H1 (cell line): Measurements from ENCODE around the gene MMP7. TPM values are rescaled to one million over a fixed set of nuclear protein-coding genes. Genes with fewer than 3 reads are reported as not detected.

ENCODE experiments used
- CTCF ChIA-PET: fragments of 300-600 bp; sonication (Branson Sonifier 250); formaldehyde crosslinking; loops from one replicate; lab custom pipeline; 2021; ENCODE audit not compliant: partially characterized antibody; lab: Charles Lee
- POLR2A ChIA-PET: fragments of 300-600 bp; sonication (Branson Sonifier 250); formaldehyde crosslinking; loops from one replicate; lab custom pipeline; 2021; ENCODE audit warnings: inconsistent platforms; ENCODE audit not compliant: partially characterized antibody; lab: Charles Lee
- DNase-seq, 2 experiments: peaks; one replicate each; pipeline versions ENCODE4 v3.0.0 to v3.0.0-alpha.2; 2010 to 2022; ENCODE audit warnings: low spot score in 2 of 2, low read depth in 1 of 2, mixed read lengths in 1 of 2
- FAIRE-seq: peaks from 2 replicates; lab custom pipeline; 2011; peaks lifted over from hg19 to GRCh38; lab: Jason Lieb, UNC
- H2AFZ ChIP-seq: 2 replicates; pipeline ENCODE4 v1.8.1; 2012; ENCODE audit warnings: low read length, inconsistent platforms
- H2AK5ac ChIP-seq: 2 replicates; pipeline ENCODE4 v1.6.1; 2013; ENCODE audit warnings: low read depth, low read length
- H2BK120ac ChIP-seq: replicated peaks from 2 replicates; pipeline ENCODE3; 2013; ENCODE audit warnings: low read depth, low read length, inconsistent platforms
- H2BK12ac ChIP-seq: 2 replicates; pipeline ENCODE4 v1.6.1; 2013; ENCODE audit warnings: low read depth, low read length
- H2BK15ac ChIP-seq: 2 replicates; pipeline ENCODE4 v1.6.1; 2013; ENCODE audit warnings: low read length
- H2BK20ac ChIP-seq: 2 replicates; pipeline ENCODE4 v1.6.1; 2013; ENCODE audit warnings: low read length
- H2BK5ac ChIP-seq: 2 replicates; pipeline ENCODE4 v1.6.1; 2013; ENCODE audit warnings: low read depth, low read length
- H3K14ac ChIP-seq: 2 replicates; pipeline ENCODE4 v1.6.1; 2013; ENCODE audit warnings: inconsistent platforms; ENCODE audit not compliant: insufficient read length
- H3K18ac ChIP-seq: 2 replicates; pipeline ENCODE4 v1.6.1; 2013; ENCODE audit warnings: low read length; ENCODE audit errors: extremely low read depth
- H3K23ac ChIP-seq: 2 replicates; pipeline ENCODE4 v1.6.1; 2013; ENCODE audit warnings: inconsistent platforms; ENCODE audit not compliant: insufficient read length
- H3K23me2 ChIP-seq: 2 replicates; pipeline ENCODE4 v1.6.1; 2013; ENCODE audit warnings: low read depth, low read length
- H3K27ac ChIP-seq: 2 replicates; pipeline ENCODE4 v1.6.1; 2011; ENCODE audit warnings: low read depth, low read length, inconsistent platforms
- H3K27me3 ChIP-seq, 4 experiments: replicated peaks in 1 of 4; 1 replicate in 1 of 4; 2 replicates in 3 of 4; pipeline versions ENCODE4 v1.6.1 to v1.8.1; 2011 to 2013; ENCODE audit warnings: low read length in 3 of 4, mild to moderate bottlenecking in 3 of 4, inconsistent platforms in 2 of 4, mixed read lengths in 2 of 4, moderate library complexity in 1 of 4; ENCODE audit not compliant: control insufficient read depth in 3 of 4, insufficient read depth in 3 of 4; ENCODE audit errors: extremely low read depth in 1 of 4
- H3K36me3 ChIP-seq, 4 experiments: 2 replicates each; pipeline versions ENCODE4 v1.6.1 to v1.8.1; 2011 to 2013; ENCODE audit warnings: mild to moderate bottlenecking in 4 of 4, low read length in 3 of 4, moderate library complexity in 2 of 4, control low read depth in 1 of 4, inconsistent platforms in 1 of 4; ENCODE audit not compliant: insufficient read depth in 4 of 4, control insufficient read depth in 2 of 4
- H3K4ac ChIP-seq: replicated peaks from 2 replicates; pipeline ENCODE3; 2013; ENCODE audit warnings: low read length, low read depth, mixed read lengths, inconsistent platforms; ENCODE audit not compliant: insufficient read length
- H3K4me1 ChIP-seq, 4 experiments: replicated peaks in 1 of 4; 1 replicate in 1 of 4; 2 replicates in 3 of 4; pipeline versions ENCODE4 v1.6.1 to v1.8.1; 2011 to 2013; ENCODE audit warnings: low read length in 3 of 4, inconsistent platforms in 2 of 4, mixed read lengths in 1 of 4; ENCODE audit not compliant: insufficient read depth in 4 of 4, control insufficient read depth in 3 of 4
- H3K4me2 ChIP-seq, 2 experiments: 2 replicates each; pipeline versions ENCODE4 v1.6.1 to v1.8.1; 2011 to 2013; ENCODE audit warnings: low read depth in 2 of 2, low read length in 2 of 2, control low read depth in 1 of 2, inconsistent platforms in 1 of 2, mild to moderate bottlenecking in 1 of 2; ENCODE audit not compliant: insufficient read depth in 1 of 2
- H3K4me3 ChIP-seq, 4 experiments: fragments of 200-600, 300-600 bp in 1 of 4; sonication (generic), shearing (Covaris generic), sonication (Bioruptor Twin) in 1 of 4; 2 replicates each; pipeline versions ENCODE4 v1.5.1 to v1.8.1; 2011 to 2016; ENCODE audit warnings: low read length in 4 of 4, low read depth in 3 of 4, control low read depth in 2 of 4, inconsistent platforms in 2 of 4, mild to moderate bottlenecking in 2 of 4, mixed read lengths in 1 of 4, moderate library complexity in 1 of 4; ENCODE audit not compliant: insufficient read depth in 2 of 4; ENCODE audit errors: extremely low read depth in 1 of 4
- H3K56ac ChIP-seq: replicated peaks from 2 replicates; pipeline ENCODE3; 2013; ENCODE audit warnings: low read depth, mild to moderate bottlenecking, mixed read lengths, low read length, inconsistent platforms; ENCODE audit not compliant: insufficient read length
- H3K79me1 ChIP-seq: 2 replicates; pipeline ENCODE4 v1.6.1; 2013; ENCODE audit warnings: low read depth, low read length, control low read depth
- H3K79me2 ChIP-seq, 2 experiments: 2 replicates each; pipeline versions ENCODE4 v1.6.1 to v1.8.1; 2012 to 2013; ENCODE audit warnings: low read length in 2 of 2, mild to moderate bottlenecking in 2 of 2, inconsistent platforms in 1 of 2; ENCODE audit not compliant: insufficient read depth in 2 of 2, control insufficient read depth in 1 of 2
- H3K9ac ChIP-seq, 4 experiments: replicated peaks in 1 of 4; 1 replicate in 1 of 4; 2 replicates in 3 of 4; pipeline versions ENCODE4 v1.6.1 to v1.8.1; 2011 to 2013; ENCODE audit warnings: low read depth in 3 of 4, low read length in 3 of 4, control low read depth in 2 of 4, mild to moderate bottlenecking in 2 of 4, moderate library complexity in 2 of 4, inconsistent platforms in 1 of 4; ENCODE audit errors: extremely low read depth in 1 of 4
- H3K9me3 ChIP-seq, 2 experiments: 2 replicates each; pipeline versions ENCODE4 v1.6.1 to v1.8.1; 2012 to 2013; ENCODE audit warnings: mild to moderate bottlenecking in 2 of 2, moderate library complexity in 2 of 2, control low read depth in 1 of 2, inconsistent platforms in 1 of 2, low read depth in 1 of 2, low read length in 1 of 2, mixed read lengths in 1 of 2; ENCODE audit not compliant: insufficient read depth in 2 of 2
- H4K20me1 ChIP-seq, 2 experiments: replicated peaks in 1 of 2; 2 replicates each; pipeline versions ENCODE3 to v1.8.1; 2011 to 2013; ENCODE audit warnings: inconsistent platforms in 2 of 2, low read length in 2 of 2, mild to moderate bottlenecking in 1 of 2; ENCODE audit not compliant: insufficient read depth in 2 of 2, control insufficient read depth in 1 of 2
- H4K5ac ChIP-seq: 2 replicates; pipeline ENCODE4 v1.6.1; 2013; ENCODE audit warnings: low read length, low read depth, mixed read lengths, inconsistent platforms; ENCODE audit not compliant: insufficient read length
- H4K8ac ChIP-seq: 2 replicates; pipeline ENCODE4 v1.8.0; 2013; ENCODE audit warnings: mild to moderate bottlenecking, moderate library complexity, low read length, inconsistent platforms; ENCODE audit not compliant: insufficient read depth; ENCODE audit errors: extremely low read depth
- H4K91ac ChIP-seq: replicated peaks from 2 replicates; pipeline ENCODE3; 2013; ENCODE audit warnings: low read length, mixed read lengths, inconsistent platforms; ENCODE audit not compliant: insufficient read length
- TEAD4 ChIP-seq: IDR thresholded peaks from 2 replicates; pipeline ENCODE4 v1.6.1; 2012; ENCODE audit warnings: low read depth, low read length, inconsistent platforms, mixed read lengths
- YY1 ChIP-seq: IDR thresholded peaks from 2 replicates; pipeline ENCODE4 v1.6.1; 2011; ENCODE audit warnings: low read depth, mild to moderate bottlenecking, low read length
- WGBS, 2 experiments: shearing (Covaris generic) in 1 of 2; methylation state at CpG; one replicate each; pipeline versions ENCODE4 v1.1.6 to v1.1.7; 2013 to 2015; ENCODE audit warnings: low lambda C conversion rate in 2 of 2, mixed read lengths in 2 of 2, inconsistent platforms in 1 of 2, low coverage in 1 of 2, missing lambda C conversion rate in 1 of 2; ENCODE audit not compliant: insufficient replicate concordance in 2 of 2, insufficient coverage in 1 of 2, insufficient read length in 1 of 2; ENCODE audit errors: extremely low coverage in 1 of 2, missing lambda C conversion rate in 1 of 2; 5-methylcytosine and 5-hydroxymethylcytosine counted together
- polyA plus RNA-seq, 7 experiments: library from polyadenylated mRNA; depleted of rRNA in 3 of 7; stranded (reverse) in 5 of 7; unstranded in 2 of 7; fragments of >200 nt in 5 of 7; fragments of 200-250 nt in 2 of 7; gene quantifications; 1 replicate in 5 of 7; 2 replicates in 1 of 7; 4 replicates in 1 of 7; pipeline versions ENCODE4 v1.2.1 to v1.2.3, GENCODE V29; 2011 to 2013; ENCODE audit warnings: missing spikeins in 2 of 7, mixed read lengths in 2 of 7
- total RNA-seq: library from RNA; stranded (reverse); fragmentation: NEBNext Ultra II Directional; extraction: Animal tissue kit (Norgen Biotek cat#: 25700); gene quantifications from 2 replicates; pipeline ENCODE4 v1.2.1, GENCODE V29; 2021

Gene MMP7
- total and polyA plus RNA-seq, 2 of the 8 experiments (the other 6 are each of a cell fraction or from before 2014, with no cell fraction given): not detected

DNA sequence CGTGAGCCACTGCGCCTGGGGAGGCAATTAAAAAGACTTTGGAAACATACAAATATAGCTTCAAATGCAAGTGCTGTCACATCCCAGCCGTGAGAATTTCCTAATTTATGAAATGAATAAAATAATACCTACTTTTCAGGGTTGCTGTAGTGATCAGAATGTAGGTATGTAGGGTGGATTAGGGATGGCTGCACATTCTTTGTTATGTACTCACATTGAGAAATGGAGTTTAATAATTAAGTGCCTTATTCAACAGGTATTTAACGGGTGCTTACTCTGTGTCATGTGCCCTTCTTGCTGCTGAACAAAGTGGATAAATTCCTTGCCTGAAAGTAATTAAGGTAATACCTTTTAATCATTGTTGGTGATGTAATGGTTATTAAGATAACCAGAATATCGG lies 37.0 kb downstream of the MMP7 start:
- no peak overlapping the region for H4K91ac ChIP-seq
- H3K56ac ChIP-seq: no peak overlapping the region
- no peak overlapping the region for H2BK20ac ChIP-seq
- no peak overlapping the region for H3K9ac ChIP-seq
- H2BK120ac ChIP-seq: no peak overlapping the region
- ChIA-PET POLR2A (interaction anchor here (0.6 kb wide), 1 partner anchor 94 kb away, joined by 4 read pairs; no protein-coding TSS in a partner anchor), CTCF (interaction anchor here (0.7 to 3.6 kb wide), 9 partner anchors 16 to 206 kb away, joined by 3 to 20 read pairs (median 4); no protein-coding TSS in a partner anchor)
- no peaks in the 10 kb centered on the region for H4K20me1 ChIP-seq
- H3K4me2 ChIP-seq: no peak overlapping the region
- no peaks in the 10 kb centered on the region for H3K36me3 ChIP-seq
- H3K4me3 ChIP-seq: no peak overlapping the region
- TF ChIP-seq TEAD4 (no peak), YY1 (no peak)
- H3K27me3 ChIP-seq: no peaks in the 10 kb centered on the region
- H2BK5ac ChIP-seq: no peak overlapping the region
- WGBS, 2 experiments: 92% methylated on average over 5 of the region's 5 CpGs; no CpG with 5 or more reads in 1 of the 2 experiments
- H2BK15ac ChIP-seq: no peak overlapping the region
- no peak overlapping the region for H3K23ac ChIP-seq
- H3K79me2 ChIP-seq: no peaks in the 10 kb centered on the region
- H3K9me3 ChIP-seq: no peaks in the 10 kb centered on the region
- no peaks in the 10 kb centered on the region for H3K23me2 ChIP-seq
- FAIRE-seq (no peak), DNase-seq (no peak)
- H3K18ac ChIP-seq: no peak overlapping the region
- no peaks in the 10 kb centered on the region for H3K79me1 ChIP-seq
- no peak overlapping the region for H2BK12ac ChIP-seq
- peaks cover 0 to 6% (median 2%) of the 10 kb centered on the region in 4 experiments; a peak in 2 of 7 replicates for H3K4me1 ChIP-seq
- H4K8ac ChIP-seq: no peak overlapping the region
- H2AK5ac ChIP-seq: no peak overlapping the region
- H3K14ac ChIP-seq: no peak overlapping the region
- H4K5ac ChIP-seq: no peak overlapping the region
- H2AFZ ChIP-seq: no peak overlapping the region
- H3K27ac ChIP-seq: no peak overlapping the region
- H3K4ac ChIP-seq: no peak overlapping the region
